Stimulated activated CD4-positive, alpha-beta T cell treated with anti-CD3 and anti-CD28 coated beads, Interleukin-4, amount 100 ng/mL, for 4 hours (primary cell): ENCODE measurements around the gene AOC3.
"Not testable (repeated sequence)": the region's sequence is repeated elsewhere in the genome, so short reads cannot be mapped to it uniquely, and the experiment has no call there.

ENCODE experiments used
- DNase-seq, 2 experiments: peaks; one replicate each; pipeline ENCODE4 v3.0.0-alpha.2; 2020

Gene AOC3

DNA sequence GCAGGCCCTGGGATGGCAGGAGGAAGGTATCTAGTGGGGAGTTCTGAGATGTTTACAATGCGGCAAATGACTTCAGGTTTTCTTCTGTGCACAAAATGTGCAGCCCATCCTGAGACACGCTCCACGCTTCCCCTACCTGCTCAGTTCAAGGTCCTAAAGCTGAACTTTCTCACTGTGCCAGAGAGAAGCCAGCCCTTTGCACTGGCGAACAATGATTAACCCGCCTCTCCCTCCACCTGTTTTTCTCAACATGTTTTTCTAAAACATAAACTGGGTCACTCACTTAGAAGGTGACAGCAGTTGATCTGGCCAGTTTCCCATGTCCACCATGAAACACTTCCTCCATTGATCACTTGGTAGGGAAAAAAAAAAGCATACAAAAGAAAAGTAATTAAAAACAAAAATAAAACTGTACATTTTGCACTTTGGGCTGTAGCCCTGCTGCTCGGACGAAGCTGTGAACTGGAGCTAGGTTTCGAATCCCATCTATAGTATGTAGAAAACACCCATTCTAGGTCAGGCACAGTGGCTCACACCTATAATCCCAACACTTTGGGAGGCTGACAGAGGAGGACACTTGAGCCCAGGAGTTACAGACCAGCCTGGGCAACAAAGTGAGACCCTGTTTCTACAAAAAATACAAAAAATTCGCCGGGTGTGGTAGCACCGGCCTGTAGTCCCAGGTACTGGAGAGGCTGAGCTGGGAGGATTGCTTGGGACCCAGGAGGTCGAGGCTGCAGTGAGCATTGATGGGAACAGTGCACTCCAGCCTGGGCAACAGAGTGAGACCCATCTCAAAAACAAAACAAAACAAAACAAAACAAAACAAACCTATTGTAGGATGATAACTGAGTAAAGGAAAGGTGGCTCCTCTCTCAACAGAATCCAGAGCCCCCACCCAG, 43.5 kb downstream of the AOC3 start:
- DNase-seq: no peak

DNA sequence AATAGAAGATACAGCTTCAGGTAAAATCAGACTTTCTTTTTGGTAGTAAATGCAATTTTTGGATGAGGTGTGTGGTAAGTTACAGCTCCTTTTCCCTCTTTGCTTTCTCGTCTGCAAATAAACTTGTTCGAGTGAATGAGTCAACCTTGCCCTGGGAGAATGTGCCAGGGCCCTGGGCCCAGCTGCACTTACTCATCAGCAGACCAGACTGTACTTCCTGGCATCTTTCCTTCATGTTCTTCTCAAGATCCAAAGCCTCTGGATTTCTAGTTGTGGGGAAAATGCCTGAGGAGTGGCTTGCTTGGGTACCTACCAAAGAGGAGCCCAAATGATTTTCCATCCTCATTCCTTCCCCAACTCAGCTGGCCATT, 44.2 kb downstream of the AOC3 start:
- no peak for DNase-seq

DNA sequence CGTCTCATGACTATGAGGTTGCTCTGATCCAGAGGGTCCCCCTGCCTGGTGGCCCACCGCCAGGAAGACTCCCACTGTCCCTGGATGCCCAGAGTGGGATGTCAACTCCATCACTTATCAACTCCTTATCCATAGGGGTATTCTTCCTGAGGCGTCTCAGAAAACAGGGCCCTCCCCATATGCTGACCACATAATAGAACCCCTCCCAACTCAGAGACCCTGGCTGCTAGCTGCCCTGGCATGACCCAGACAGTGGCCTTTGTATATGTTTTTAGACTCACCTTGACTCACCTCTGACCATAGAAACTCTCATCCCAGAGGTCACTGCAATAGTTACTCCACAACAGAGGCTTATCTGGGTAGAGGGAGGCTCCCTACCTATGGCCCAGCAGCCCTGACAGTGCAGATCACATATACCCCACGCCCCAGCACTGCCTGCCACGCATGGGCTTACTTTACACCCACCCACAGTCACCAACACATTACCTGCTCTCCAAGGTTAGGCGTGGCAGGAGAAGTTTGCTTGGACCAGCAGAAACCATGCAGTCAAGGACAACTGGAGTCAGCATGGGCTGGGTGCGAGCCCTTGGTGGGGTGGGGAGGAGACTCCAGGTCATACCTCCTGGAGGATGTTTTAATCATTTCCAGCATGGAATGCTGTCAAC, 47.3 kb downstream of the AOC3 start:
- DNase-seq: no peak

DNA sequence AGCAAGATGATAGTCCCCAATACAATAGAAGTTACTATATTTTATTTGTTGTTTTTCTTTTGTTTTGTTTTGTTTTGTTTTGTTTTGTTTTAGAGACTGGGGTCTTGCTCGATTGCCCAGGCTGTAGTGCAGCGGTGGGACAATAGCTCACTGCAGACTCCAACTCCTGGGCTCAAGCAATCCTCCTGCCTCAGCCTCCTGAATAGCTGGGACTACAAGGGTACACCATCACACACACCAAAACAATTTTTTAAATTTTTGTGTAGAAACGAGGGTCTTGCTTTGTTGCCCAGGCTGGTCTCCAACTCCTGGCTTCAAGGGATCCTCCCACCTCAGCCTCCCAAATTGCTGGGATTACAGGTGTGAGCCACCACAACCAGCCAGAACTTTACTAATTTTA, 49.0 kb downstream of the AOC3 start:
- DNase-seq: not testable (repeated sequence)

DNA sequence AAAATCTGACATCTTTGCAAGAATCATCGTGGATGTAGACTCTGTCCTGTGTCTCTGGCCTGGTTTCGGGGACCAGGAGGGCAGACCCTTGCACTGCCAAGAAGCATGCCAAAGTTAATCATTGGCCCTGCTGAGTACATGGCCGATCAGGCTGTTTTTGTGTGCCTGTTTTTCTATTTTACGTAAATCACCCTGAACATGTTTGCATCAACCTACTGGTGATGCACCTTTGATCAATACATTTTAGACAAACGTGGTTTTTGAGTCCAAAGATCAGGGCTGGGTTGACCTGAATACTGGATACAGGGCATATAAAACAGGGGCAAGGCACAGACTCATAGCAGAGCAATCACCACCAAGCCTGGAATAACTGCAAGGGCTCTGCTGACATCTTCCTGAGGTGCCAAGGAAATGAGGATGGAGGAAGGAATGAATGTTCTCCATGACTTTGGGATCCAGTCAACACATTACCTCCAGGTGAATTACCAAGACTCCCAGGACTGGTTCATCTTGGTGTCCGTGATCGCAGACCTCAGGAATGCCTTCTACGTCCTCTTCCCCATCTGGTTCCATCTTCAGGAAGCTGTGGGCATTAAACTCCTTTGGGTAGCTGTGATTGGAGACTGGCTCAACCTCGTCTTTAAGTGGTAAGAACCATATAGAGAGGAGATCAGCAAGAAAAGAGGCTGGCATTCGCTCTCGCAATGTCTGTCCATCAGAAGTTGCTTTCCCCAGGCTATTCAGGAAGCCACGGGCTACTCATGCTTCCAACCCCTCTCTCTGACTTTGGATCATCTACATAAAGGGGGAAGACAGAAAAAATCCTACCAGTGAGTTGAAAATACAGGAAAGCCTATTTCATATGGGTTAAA, 49.7 kb downstream of the AOC3 start, which contains the start of gene G6PC1:
Gene G6PC1, plus strand, starts transcription at position 340 of the 872 bp plus-strand sequence. Its CDS starts 78 bp downstream, at position 418.
- DNase-seq: no peak

DNA sequence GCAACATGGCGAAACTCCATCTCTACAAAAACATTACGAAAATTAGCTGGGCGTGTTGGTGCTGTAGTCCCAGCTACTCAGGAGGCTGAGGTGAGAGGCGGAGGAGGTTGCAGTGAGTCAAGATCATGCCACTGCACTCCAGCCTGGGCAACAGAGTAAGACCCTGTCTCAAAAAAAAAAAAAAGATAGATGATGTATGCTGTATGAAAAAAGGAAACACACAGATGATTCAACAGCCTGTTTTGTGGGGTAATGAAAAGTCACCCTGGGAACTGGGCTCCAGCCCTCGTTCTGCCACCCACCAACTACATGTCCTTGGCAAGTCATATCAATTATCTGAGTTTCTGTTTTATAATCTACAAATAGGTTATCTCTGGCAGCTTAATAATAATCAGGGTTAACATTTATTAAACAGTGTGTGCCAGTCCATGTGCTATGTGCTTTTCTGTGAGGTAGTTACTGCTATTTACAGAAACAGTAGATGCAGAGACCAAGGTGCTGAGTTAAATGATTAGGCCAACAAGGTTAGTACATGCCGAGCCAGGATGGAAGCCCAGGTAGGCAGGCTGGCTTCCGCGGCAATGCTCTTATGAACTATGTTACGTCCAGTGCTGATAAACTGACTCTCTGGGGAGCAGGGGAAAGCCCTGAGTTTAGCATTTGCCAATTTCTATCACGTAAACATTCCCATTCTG, 50.7 kb downstream of the AOC3 start:
- no peak for DNase-seq

DNA sequence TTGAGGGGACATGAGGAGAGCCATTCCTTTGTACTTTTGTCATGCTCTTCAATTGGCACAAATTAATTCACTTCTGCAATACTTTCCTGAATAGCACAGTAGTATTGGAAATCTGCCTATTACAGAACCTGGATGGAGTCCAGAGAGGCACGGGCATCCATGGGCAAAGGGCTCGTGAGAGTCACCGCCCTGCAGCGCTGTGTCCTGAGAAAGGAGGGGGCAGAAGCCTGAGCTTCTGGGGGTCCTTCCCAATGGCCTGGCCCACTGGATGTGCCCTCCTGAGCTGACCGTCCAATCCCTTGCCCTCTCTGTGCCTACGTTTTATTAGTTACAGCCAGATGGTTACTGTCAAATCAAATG, 53.1 kb downstream of the AOC3 start:
- no peak for DNase-seq

DNA sequence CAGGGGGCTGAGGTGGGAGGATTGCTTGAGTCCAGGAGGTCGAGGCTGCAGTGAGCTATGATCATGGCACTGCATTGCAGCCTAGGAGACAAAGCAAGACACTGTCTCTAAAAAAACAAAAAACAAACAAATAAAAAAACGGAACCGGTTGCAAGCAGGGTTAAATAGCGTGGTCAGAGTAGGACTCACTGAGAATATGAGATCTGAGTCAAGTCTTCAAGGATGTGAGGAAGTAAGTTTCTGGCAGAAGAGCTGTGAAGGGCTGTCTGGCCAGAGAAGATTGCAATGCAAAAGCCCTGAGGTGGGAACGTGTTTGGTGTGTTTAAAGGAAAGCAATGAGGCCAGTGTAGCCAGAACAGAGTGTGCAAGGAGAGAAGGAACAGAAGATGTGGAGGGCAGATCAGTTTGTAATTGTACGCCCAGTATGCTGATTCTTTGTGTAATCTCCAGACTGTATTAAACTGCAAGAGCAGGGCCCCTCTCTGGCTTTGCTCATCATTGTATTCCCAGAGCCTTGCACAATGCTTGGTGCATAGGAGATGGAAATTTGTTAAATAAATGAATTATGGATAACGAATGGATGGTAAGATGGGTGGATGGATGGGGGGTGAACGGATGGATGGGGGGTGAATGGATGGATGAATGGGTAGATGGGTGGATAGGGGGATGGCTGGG, 55.9 kb downstream of the AOC3 start:
- no peak for DNase-seq
